GDM1 (cell line): ENCODE results near the gene DZIP1L.
A peak's percentile ranks its signal among the peaks of the same experiment; 100 is the strongest.

Experiments used
- DNase-seq: peaks from one replicate; lab custom pipeline; 2025; lab: John Stamatoyannopoulos, UW

The DZIP1L gene

GRCh38 chr3:138068046-138068445, 47.4 kb downstream of the DZIP1L start:
- no peak for DNase-seq

DNA sequence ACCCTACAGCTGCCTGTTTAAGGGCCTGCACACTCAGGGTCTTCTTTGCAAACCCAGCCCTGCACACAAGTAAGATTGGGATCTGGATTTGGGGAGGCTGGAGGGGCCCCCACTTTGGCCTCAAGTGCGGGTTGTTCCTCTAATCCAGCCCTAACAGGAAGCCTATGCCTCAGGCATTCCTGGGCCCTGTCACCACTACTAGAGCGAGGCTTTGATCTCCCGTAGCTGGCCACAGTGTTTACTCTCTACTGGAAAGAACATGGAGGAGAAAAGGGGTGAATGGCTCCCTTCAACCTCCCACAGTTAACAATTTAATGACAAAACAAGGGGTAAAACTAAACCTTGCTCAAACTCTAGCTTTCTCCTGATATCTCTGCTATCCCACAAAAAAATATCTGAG, 48.4 kb downstream of the DZIP1L start:
- no peak for DNase-seq

DNA sequence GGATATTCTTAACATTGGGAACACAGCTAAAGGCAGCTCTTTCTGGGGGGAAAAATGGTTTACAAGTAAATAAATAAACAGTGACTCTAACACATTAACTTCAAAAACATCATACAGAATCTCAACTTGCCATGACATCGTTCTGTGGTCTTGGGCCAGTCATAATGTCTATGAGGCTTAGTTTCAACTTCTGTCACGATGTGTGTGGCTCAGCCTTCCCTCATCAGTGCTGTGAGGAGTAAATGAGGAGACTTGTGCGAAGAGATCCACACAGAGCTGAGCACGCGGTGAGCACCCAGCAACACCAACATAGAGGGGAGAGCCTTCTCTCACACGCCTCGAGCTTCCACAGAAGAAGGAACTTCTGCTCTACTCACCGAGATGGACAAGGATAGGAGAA, 49.0 kb downstream of the DZIP1L start:
- DNase-seq: no peak

DNA sequence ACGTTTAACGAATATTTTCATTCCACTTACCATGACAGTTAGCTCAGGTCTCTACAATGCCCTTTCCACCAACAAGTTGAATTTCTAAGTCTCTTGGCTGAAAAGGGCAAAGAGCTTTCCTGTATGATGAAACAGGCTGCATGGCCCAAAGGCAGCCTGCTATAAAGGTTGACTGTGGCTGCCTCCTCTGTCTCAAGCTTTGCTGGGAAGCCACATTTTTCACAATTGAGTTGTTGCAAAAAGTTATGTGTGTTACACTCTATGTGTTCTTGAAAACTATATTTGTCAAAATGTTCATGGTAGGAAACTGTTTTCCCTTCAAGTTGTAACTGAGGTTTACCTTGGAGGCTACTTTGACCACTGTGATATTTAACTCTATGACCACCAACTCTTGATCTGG, 49.5 kb downstream of the DZIP1L start:
- DNase-seq: no peak

- DNase-seq: no peak
Observed at GRCh38 chr3:138063416-138063815, 52.0 kb downstream of the DZIP1L start.

DNA sequence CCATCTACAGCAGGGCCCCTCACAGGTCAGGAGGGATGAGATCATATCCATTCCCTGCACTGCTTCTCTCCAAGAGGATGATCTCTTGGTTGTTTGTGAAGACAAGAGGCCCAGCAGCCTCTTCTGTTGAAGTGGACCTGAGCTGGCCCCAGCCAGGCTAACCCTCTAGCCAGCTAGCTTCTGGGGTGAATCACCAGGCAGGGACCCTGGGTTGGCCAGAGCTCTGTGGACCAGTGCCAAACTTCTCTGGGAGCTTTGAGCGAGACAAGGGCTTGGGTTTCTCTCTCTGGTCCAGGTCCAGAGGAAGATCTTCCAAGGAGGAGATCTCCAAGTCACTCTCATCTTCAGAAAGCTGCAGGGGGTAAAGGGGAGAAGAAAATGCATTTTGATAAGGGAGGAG, 52.8 kb downstream of the DZIP1L start:
- no peak for DNase-seq

DNA sequence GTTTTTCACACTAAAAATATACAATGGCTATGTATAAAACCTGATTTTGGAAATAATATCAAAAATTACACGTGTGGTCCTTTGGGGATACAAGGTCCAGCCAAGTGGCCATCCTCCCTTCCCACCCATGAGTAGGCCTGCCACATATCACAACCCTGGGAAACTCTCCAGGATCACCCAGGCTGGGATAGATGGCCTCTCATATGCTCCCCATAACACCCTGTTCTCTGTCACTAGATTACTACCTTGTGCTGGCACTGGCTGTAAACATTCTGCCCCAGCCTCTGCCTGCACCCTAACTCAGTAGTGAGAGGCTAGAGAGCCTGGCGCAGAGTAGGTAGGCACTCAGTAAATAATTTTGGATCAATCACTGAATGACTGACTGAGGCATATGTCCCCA, 53.4 kb downstream of the DZIP1L start:
- DNase-seq: no peak

DNA sequence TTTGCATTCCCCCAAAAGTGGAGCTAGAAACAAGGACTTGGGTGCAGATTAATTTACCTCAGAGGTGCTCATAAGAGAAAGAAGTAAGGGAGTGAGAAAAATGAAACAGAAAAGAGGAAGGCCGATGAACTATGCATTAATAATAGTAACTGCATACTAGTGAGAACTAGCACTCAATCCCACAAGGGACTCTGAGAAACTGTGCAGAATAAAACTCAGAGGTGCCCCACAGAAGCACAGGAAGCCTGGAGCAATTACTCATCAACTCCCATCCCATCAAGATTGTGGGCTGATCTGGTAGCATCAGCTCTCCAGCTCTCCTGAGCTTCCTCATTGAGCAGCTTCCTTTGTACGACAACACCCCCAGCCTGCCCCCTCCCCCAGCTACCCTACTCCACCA, 54.6 kb downstream of the DZIP1L start:
- DNase-seq: peak; percentile 45

DNA sequence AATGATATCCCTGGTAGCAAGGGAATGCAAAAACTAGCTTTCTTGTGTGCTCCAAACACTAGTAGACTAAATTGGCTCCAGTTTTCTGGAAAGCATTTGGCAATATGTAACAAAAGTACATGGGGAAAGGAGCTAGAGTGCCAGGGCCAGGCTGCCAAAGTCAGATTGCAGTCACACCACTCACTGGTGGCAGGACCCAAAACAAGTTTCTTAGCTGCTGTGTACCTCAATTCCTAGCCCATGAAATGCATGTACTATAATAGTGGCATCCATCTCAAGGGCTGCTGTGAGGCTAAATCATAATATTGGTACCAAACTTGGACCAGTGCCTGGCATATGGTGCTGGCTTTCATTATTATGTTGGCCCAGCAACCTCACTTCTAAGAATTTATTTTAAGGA, 56.1 kb downstream of the DZIP1L start:
- no peak for DNase-seq

- DNase-seq: no peak
Observed at GRCh38 chr3:138057384-138057783, 58.0 kb downstream of the DZIP1L start.

GRCh38 chr3:138054057-138054456, 61.4 kb downstream of the DZIP1L start:
- no peak for DNase-seq

GRCh38 chr3:138051947-138052802, 63.2 kb downstream of the DZIP1L start:
- no peak for DNase-seq

- no peak for DNase-seq
Observed at GRCh38 chr3:138049157-138049919, 66.1 kb downstream of the DZIP1L start.

DNA sequence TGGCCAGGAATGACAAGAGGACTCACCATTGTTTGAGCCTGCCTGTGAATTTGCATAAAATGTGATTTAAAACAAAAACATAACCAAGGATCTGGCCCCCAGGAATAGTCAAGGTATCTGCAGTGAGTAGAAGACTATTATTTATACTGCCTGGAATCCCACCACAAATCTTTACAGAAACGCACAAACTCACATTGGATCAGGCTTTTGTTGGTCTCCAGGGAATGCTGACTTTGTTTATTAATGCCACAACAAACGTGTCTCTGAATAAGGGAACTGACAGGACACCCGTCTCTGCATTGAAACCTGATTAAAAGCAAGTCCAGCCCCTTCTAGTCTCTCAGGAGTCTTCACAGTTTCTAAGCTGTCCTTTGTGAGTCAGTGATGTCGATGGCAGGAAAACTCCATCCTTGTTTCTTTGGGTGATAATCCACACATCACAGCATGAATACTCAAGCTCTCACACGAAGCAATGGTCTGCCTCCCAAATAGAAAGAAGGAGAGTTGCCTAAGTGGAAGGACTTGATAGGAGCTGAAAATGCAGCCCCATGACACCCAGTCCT, 67.7 kb downstream of the DZIP1L start:
- DNase-seq: no peak

GRCh38 chr3:138046955-138047354, 68.5 kb downstream of the DZIP1L start:
- DNase-seq: no peak

DNA sequence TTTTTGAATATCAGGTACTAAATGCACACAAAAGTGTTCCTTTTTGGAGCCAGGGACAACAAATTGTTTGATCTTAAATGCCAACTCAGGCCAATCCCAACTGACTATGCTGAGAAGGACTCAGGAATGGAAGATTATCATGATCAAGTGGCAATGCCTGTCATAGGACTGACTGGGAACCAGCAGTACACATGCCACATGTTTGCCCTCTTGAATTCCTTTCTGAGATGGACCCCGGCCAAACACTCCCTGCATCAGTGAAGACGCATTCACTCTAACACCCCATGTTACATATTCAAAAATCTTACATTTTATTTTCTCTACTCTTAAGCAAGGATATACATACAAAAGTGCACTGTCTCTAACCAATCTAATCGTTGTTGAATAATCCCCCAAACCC, 69.3 kb downstream of the DZIP1L start:
- DNase-seq: no peak

DNA sequence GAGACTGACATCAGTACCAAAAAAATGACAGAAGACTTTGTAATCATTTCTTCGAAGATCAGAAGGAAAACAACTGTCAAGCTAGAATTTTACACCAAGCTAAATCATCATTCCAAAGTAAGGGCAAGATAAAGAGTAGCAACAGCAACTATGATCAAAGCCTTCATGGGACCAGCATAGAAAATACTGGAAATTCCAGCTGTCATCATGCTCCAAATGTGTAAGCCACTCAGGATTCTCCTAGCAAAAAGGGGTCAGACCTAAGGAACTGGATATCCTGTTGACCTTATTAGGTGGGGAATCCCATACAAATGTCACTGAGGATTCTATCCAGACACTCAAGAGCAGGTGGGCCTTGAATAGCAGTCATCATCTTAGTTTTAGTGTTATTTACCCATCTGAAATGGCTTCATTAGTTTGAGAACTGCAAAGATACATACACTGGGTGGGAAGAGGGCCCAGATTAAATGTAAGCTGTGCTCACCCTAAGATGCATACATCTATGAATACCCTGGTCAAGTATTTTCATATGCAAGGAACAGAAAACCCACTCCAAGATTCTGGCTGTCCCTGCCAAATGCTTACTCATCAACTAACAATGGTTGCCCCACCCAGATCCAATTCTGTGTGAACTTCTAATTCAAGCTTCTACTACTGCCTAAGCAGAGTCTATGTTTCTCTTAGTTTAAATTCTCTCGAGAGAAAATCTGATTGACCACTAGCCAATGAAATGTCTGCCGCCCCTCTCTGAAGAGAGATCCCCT, 72.0 kb downstream of the DZIP1L start:
- DNase-seq: no peak

- no peak for DNase-seq
Observed at GRCh38 chr3:138042043-138042442, 73.4 kb downstream of the DZIP1L start.

DNA sequence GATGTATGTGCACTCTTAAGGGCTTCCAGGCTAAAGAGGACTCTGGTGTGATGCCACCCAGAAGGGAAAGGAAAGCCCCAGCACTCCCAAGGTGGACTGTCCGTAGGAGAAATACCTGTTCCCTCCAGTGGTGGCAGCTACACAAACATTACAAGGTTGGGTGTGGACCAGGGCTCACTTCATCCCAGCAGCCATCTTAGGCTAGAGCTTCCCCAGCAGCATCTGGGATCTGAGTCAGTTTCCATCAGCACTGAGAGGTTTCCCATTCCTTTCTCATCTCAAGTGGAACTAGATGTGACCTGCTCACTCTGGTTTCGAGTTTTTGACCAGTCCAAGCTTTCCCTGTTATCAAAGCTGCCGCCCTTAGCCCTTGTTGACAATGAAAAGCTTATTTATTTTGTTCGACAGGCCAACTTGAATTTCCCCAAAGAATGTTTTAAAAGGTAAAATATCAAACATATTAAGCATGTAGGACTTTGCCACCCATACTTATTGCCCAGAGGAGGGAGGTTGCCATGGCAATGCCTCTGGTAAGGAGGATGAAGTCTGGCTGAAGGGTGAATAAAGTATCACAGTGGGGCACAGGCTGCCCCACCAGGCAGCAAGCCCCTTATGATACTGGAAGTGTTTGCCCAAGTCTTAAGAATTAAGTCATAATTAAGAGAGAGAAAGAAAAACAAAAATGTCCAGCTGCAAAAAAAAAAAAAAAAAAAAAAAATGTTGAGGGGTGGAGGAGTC, 76.5 kb downstream of the DZIP1L start:
- DNase-seq: no peak

GRCh38 chr3:138036572-138036971, 78.8 kb downstream of the DZIP1L start:
- no peak for DNase-seq

DNA sequence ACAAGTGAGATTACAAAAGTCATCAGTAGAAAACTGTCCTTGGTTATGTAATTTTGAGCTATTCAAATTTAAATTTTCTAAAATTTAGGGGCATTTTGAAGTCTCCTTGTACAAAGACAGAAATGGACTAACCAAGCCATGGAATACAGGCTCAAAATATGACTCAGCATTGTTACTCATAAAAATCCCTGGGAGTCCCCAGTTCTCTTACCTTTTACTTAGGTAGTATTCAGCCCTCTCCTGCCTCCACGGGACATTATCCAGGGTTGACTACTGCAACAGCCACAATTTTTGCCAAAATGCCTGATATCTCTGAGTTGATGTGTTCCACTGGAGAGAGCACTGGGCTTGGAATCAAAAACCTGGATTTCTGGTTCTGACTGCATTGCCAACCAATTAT, 80.5 kb downstream of the DZIP1L start:
- no peak for DNase-seq
